GM23248 (cell line): ENCODE measurements around the gene KIFAP3. TPM values are rescaled to one million over a fixed set of nuclear protein-coding genes. Genes with fewer than 3 reads are reported as not detected.
A peak's percentile ranks its signal among the peaks of the same experiment; 100 is the strongest.
"Not testable (repeated sequence)": the region's sequence is repeated elsewhere in the genome, so short reads cannot be mapped to it uniquely, and the experiment has no call there.

Source experiments
- DNase-seq: peaks from one replicate; pipeline ENCODE4 v3.0.0-alpha.2; 2015
- H2AFZ ChIP-seq: fragments of 200-600 bp; sonication (generic); 2 replicates; pipeline ENCODE4 v1.6.1; 2016; ENCODE audit warnings: antibody characterized with exemption
- H3F3A ChIP-seq: fragments of 200-600 bp; sonication (generic); 2 replicates; pipeline ENCODE4 v1.6.1; 2016; ENCODE audit warnings: mild to moderate bottlenecking, antibody characterized with exemption, mixed run types; ENCODE audit not compliant: insufficient read depth
- H3K27ac ChIP-seq: fragments of 200-600 bp; sonication (generic); 2 replicates; pipeline ENCODE4 v1.5.1; 2016; ENCODE audit warnings: mild to moderate bottlenecking
- H3K27me3 ChIP-seq: fragments of 200-600 bp; sonication (generic); replicated peaks from 2 replicates; pipeline ENCODE4 v1.6.1; 2016; ENCODE audit warnings: mild to moderate bottlenecking; ENCODE audit not compliant: insufficient read depth
- H3K36me3 ChIP-seq: fragments of 200-600 bp; sonication (generic); 2 replicates; pipeline ENCODE4 v1.6.1; 2016; ENCODE audit warnings: low read depth, mild to moderate bottlenecking
- H3K4me1 ChIP-seq: fragments of 200-600 bp; sonication (generic); 2 replicates; pipeline ENCODE4 v1.6.1; 2016; ENCODE audit warnings: mild to moderate bottlenecking; ENCODE audit not compliant: insufficient read depth
- H3K4me2 ChIP-seq: fragments of 200-600 bp; sonication (generic); one replicate; pipeline ENCODE4 v1.6.1; 2016; ENCODE audit warnings: mild to moderate bottlenecking; ENCODE audit not compliant: unreplicated experiment
- H3K4me3 ChIP-seq: fragments of 200-600 bp; sonication (generic); 2 replicates; pipeline ENCODE4 v1.5.1; 2016; ENCODE audit warnings: mild to moderate bottlenecking
- H3K79me2 ChIP-seq: fragments of 200-600 bp; sonication (generic); 2 replicates; pipeline ENCODE4 v1.6.1; 2016; ENCODE audit warnings: mild to moderate bottlenecking; ENCODE audit not compliant: insufficient read depth
- H3K9ac ChIP-seq: fragments of 200-600 bp; sonication (generic); 2 replicates; pipeline ENCODE4 v1.6.1; 2016; ENCODE audit warnings: mild to moderate bottlenecking
- H3K9me2 ChIP-seq: fragments of 200-600 bp; sonication (generic); 2 replicates; pipeline ENCODE4 v1.6.1; 2016; ENCODE audit warnings: mixed run types, mild to moderate bottlenecking, moderate library complexity; ENCODE audit not compliant: insufficient read depth
- H3K9me3 ChIP-seq: fragments of 200-600 bp; sonication (generic); one replicate; pipeline ENCODE4 v1.6.1; 2017; ENCODE audit warnings: low read depth
- H4K20me1 ChIP-seq: fragments of 200-600 bp; sonication (generic); 2 replicates; pipeline ENCODE4 v1.6.0; 2016; ENCODE audit not compliant: insufficient read depth
- EZH2 ChIP-seq: fragments of 200-600 bp; sonication (generic); IDR thresholded peaks from 2 replicates; pipeline ENCODE4 v1.6.1; 2018; ENCODE audit warnings: antibody characterized with exemption, mild to moderate bottlenecking; ENCODE audit not compliant: insufficient read depth, poor library complexity, severe bottlenecking
- EZH2phosphoT487 ChIP-seq: fragments of 200-600 bp; sonication (generic); IDR thresholded peaks from 2 replicates; pipeline ENCODE4 v1.6.1; 2018; ENCODE audit warnings: antibody characterized with exemption, moderate library complexity, mild to moderate bottlenecking, low read depth; ENCODE audit not compliant: insufficient read depth
- WGBS, 2 experiments: methylation state at CpG; one replicate each; pipeline ENCODE4 v1.1.6; 2015 to 2017; ENCODE audit warnings: low lambda C conversion rate in 2 of 2, low coverage in 1 of 2; ENCODE audit errors: missing lambda C conversion rate in 2 of 2; 5-methylcytosine and 5-hydroxymethylcytosine counted together
- in situ Hi-C: fragments of 300-500 bp; cut with MboI; formaldehyde crosslinking; loops from 2 replicates; pipeline ENCODE4 v1.15.0; 2020
- polyA plus RNA-seq: library from polyadenylated mRNA; unstranded; fragments of >200 nt; fragmentation: Nextera tagmentation; extraction: Ambion mirVana; gene quantifications from 2 replicates; pipeline ENCODE4 v1.2.1, GENCODE V29; 2016
- total RNA-seq: library from RNA; depleted of rRNA; stranded (reverse); fragments of >200 nt; shearing (Covaris generic); gene quantifications from 2 replicates; pipeline ENCODE4 v1.2.3, GENCODE V29; 2014

Gene KIFAP3
- total and polyA plus RNA-seq, 2 experiments from 2014 or later = 23.1 to 30.7 TPM

DNA sequence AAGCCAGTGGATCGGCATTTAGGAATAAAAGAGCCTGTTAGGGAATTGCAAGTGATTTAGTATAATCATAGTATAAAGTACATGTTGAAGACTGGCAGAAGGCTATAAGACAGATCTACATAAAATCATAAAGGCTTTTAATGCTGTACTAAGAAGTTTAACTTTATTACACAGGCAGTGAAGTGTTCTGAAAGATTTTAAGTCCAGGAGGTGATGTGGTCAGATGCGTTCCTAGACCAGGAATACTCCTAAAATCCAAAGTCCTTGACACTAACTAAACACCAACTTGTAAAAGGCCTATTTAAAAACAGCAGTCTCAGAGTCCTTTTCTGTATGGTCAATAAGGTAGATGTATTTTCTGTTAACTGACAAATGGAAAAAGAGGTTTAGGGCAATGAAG, 57.0 kb downstream of the KIFAP3 start:
- no peak for TF ChIP-seq EZH2
- no peak for TF ChIP-seq EZH2phosphoT487
- H3K79me2 ChIP-seq = no peaks in the 10 kb centered on the region
- no peaks in the 10 kb centered on the region for H3K9me3 ChIP-seq
- no peaks in the 10 kb centered on the region for H3K9me2 ChIP-seq
- no peaks in the 10 kb centered on the region for H3F3A ChIP-seq
- DNase-seq = no peak
- no peak overlapping the region for H3K9ac ChIP-seq
- peaks cover 22% of the 10 kb centered on the region for H3K36me3 ChIP-seq
- H3K27ac ChIP-seq = no peak overlapping the region
- no peaks in the 10 kb centered on the region for H3K27me3 ChIP-seq
- no peak overlapping the region for H2AFZ ChIP-seq
- in situ Hi-C loops = loop anchor here (10.0 to 25.0 kb wide), 2 partner anchors 520 to 647 kb away; partner anchors contain the start of genes GORAB and PRRX1
- no peaks in the 10 kb centered on the region for H4K20me1 ChIP-seq
- WGBS, 2 experiments = 96 to 99% methylated on average over 2 of the region's 2 CpGs
- no peak overlapping the region for H3K4me2 ChIP-seq
- H3K4me1 ChIP-seq = no peaks in the 10 kb centered on the region
- no peak overlapping the region for H3K4me3 ChIP-seq

DNA sequence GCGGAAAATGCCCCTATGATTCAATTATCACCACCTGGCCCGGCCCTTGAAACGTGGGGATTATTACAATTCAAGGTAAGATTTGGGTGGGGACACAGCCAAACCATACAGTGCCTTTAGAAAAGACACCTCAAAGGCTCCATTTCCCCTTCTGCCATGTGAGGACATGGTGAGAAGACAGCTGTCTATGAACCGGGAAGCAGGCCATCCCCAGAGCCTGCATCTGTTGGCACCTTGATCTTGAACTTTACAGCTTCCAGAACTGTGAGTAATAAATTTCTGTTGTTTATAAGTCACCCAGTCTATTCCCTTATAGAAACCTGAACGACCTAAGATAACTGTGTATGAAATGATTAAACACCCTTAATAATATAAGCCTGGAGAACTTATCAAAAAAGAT, 61.6 kb downstream of the KIFAP3 start:
- Histone ChIP-seq H2AFZ (no peak overlapping the region), H3K27me3 (no peaks in the 10 kb centered on the region), H4K20me1 (no peaks in the 10 kb centered on the region), H3K79me2 (peaks cover 2% of the 10 kb centered on the region; the same call in 1 of the 2 replicates), H3K9ac (no peak overlapping the region), H3K4me3 (no peak overlapping the region), H3K4me2 (no peak overlapping the region), H3F3A (no peaks in the 10 kb centered on the region), H3K4me1 (no peaks in the 10 kb centered on the region), H3K27ac (no peak overlapping the region), H3K9me2 (no peaks in the 10 kb centered on the region), H3K9me3 (no peaks in the 10 kb centered on the region), H3K36me3 (peaks cover 14% of the 10 kb centered on the region)
- 82 to 83% methylated on average over 5 of the region's 5 CpGs for WGBS, 2 experiments
- in situ Hi-C loops = loop anchor here (10.0 to 25.0 kb wide), 2 partner anchors 524 to 652 kb away; partner anchors contain the start of genes GORAB and PRRX1
- no peak for DNase-seq
- TF ChIP-seq EZH2phosphoT487 (no peak), EZH2 (no peak)

DNA sequence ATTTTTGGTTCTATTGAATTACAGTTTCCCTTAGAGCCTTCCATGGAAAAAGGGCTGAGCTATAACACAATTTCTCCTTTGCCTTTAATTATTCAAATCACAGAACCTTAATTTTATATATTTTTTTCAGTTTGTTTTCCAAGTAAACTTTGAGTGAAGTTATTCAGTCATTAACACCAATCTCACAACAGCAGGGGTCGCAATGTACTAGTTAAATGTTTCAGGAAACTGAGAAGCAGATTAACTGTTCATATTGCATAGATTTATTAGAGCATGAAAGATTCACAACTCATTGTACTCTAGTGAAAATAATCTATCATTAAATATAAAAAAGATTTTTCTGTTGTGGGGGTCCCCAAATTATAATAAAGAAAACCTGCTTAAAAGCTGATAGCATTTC, 64.1 kb downstream of the KIFAP3 start:
- no peak overlapping the region for H3K4me3 ChIP-seq
- H3K9ac ChIP-seq = no peak overlapping the region
- no peaks in the 10 kb centered on the region for H3F3A ChIP-seq
- H2AFZ ChIP-seq = no peak overlapping the region
- no peaks in the 10 kb centered on the region for H3K27me3 ChIP-seq
- no peaks in the 10 kb centered on the region for H4K20me1 ChIP-seq
- WGBS, 2 experiments = 3 to 9% methylated on average over 1 of the region's 1 CpG
- no peaks in the 10 kb centered on the region for H3K9me3 ChIP-seq
- no peak overlapping the region for H3K4me2 ChIP-seq
- TF ChIP-seq EZH2phosphoT487 = no peak
- no peak for TF ChIP-seq EZH2
- in situ Hi-C loops = loop anchor here (10.0 to 25.0 kb wide), 2 partner anchors 527 to 654 kb away; partner anchors contain the start of genes GORAB and PRRX1
- 0 out of 2 replicates have a peak, but pooled peaks cover 9% of the 10 kb centered on the region for H3K36me3 ChIP-seq
- no peak overlapping the region for H3K27ac ChIP-seq
- peaks cover 5% of the 10 kb centered on the region; the same call in 1 of the 2 replicates for H3K79me2 ChIP-seq
- peak; percentile 79 for DNase-seq
- H3K4me1 ChIP-seq = no peaks in the 10 kb centered on the region
- H3K9me2 ChIP-seq = no peaks in the 10 kb centered on the region

DNA sequence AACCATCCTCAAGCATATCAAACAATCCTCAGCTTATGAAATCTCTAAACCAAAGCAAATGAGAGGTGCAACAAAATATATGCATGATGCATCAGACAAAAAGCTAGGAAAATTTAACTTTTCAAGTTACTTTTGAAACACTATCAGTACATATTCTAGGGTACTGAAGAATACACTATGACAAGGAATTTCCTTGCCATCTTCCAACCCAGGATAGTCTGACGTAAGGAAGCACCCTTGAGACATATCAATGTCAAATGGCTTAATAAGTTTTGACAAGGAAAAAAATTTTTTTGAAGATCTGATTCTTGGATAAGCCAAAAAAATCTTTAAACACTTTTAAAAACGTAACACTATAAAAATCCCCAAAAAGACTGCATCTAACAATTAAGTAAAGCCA, 64.9 kb downstream of the KIFAP3 start:
- 95 to 97% methylated on average over 2 of the region's 2 CpGs for WGBS, 2 experiments
- Histone ChIP-seq H3F3A (no peaks in the 10 kb centered on the region), H2AFZ (no peak overlapping the region), H3K9ac (no peak overlapping the region), H3K79me2 (peaks cover 5% of the 10 kb centered on the region; the same call in 1 of the 2 replicates), H3K4me3 (no peak overlapping the region), H3K4me2 (no peak overlapping the region), H3K9me3 (no peaks in the 10 kb centered on the region), H3K27ac (no peak overlapping the region), H3K9me2 (no peaks in the 10 kb centered on the region), H3K36me3 (0 out of 2 replicates have a peak, but pooled peaks cover under 1% of the 10 kb centered on the region), H4K20me1 (no peaks in the 10 kb centered on the region), H3K4me1 (no peaks in the 10 kb centered on the region), H3K27me3 (no peaks in the 10 kb centered on the region)
- in situ Hi-C loops = loop anchor here (25.0 kb wide), 1 partner anchor 528 kb away; the partner anchor contains the start of gene GORAB
- no peak for TF ChIP-seq EZH2
- TF ChIP-seq EZH2phosphoT487 = no peak
- no peak for DNase-seq

DNA sequence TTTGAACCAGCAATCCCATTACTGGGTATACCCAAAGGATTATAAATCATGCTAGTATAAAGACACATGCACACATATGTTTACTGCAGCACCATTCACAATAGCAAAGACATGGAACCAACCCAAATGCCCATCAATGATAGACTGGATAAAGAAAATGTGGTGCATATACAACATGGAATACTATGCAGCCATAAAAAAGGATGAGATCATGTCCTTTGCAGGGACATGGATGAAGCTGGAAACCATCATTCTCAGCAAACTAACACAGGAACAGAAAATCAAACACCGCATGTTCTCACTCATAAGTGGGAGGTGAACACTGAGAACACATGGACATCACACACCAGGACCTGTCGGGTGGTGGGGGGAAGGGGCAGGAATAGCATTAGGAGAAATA, 65.8 kb downstream of the KIFAP3 start:
- H3K27ac ChIP-seq, H2AFZ ChIP-seq, H3K36me3 ChIP-seq, H3K79me2 ChIP-seq, DNase-seq, H3K9ac ChIP-seq, H3F3A ChIP-seq, H3K27me3 ChIP-seq, H3K4me1 ChIP-seq, H3K9me2 ChIP-seq, H3K4me3 ChIP-seq, H3K9me3 ChIP-seq, H4K20me1 ChIP-seq, H3K4me2 ChIP-seq: not testable (repeated sequence)
- 94 to 96% methylated on average over 2 of the region's 2 CpGs for WGBS, 2 experiments
- in situ Hi-C loops = loop anchor here (25.0 kb wide), 1 partner anchor 529 kb away; the partner anchor contains the start of gene GORAB

DNA sequence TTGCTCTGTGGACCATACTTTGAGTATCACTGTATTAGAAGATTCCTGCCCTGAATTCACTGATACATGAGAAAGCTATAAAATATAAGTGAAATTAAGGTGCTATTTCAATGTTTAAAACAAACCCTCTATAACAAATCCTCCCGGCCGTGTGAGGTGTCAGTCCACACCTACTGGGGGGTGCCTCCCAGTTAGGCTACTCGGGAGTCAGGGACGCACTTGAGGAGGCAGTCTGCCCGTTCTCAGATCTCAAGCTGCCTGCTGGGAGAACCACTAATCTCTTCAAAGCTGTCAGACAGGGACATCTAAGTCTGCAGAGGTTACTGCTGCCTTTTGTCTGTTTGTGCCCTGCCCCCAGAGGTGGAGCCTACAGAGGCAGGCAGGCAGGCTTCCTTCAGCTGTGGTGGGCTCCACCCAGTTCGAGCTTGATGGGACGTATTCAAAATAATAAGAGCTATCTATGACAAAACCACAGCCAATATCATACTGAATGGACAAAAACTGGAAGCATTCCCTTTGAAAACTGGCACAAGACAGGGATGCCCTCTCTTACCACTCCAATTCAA, 71.1 kb downstream of the KIFAP3 start:
- H3K36me3 ChIP-seq, H3K27me3 ChIP-seq, H2AFZ ChIP-seq, DNase-seq, H3K4me2 ChIP-seq, H3K9me3 ChIP-seq, H3K4me3 ChIP-seq, H3K79me2 ChIP-seq, H3K27ac ChIP-seq, H3K9me2 ChIP-seq, H4K20me1 ChIP-seq, H3K9ac ChIP-seq: not testable (repeated sequence)
- WGBS, 2 experiments = 87 to 95% methylated on average over 7 of the region's 7 CpGs
- in situ Hi-C loops = loop anchor here (25.0 kb wide), 1 partner anchor 534 kb away; the partner anchor contains the start of gene GORAB
- Histone ChIP-seq H3F3A (peaks cover 21% of the 10 kb centered on the region; the same call in 1 of the 2 replicates), H3K4me1 (peaks cover 32% of the 10 kb centered on the region)
